Osteocyte (in vitro differentiated cells): ENCODE results near the gene HOXA13. TPM values are rescaled to one million over a fixed set of nuclear protein-coding genes. Genes with fewer than 3 reads are reported as not detected.

ENCODE experiments used
- DNase-seq: peaks from one replicate; pipeline ENCODE4 v3.0.0; 2021; ENCODE audit warnings: mixed read lengths; ENCODE audit not compliant: unreplicated experiment; ENCODE audit errors: extremely low spot score
- H3K27ac Mint-ChIP-seq: one replicate; pipeline ENCODE4 v1.8.0; 2021; ENCODE audit warnings: mild to moderate bottlenecking, mixed read lengths; ENCODE audit not compliant: unreplicated experiment
- H3K27me3 Mint-ChIP-seq: one replicate; pipeline ENCODE4 v1.8.0; 2021; ENCODE audit warnings: mixed read lengths; ENCODE audit not compliant: unreplicated experiment
- H3K36me3 Mint-ChIP-seq: one replicate; pipeline ENCODE4 v1.8.0; 2021; ENCODE audit warnings: mixed read lengths; ENCODE audit not compliant: unreplicated experiment
- H3K4me1 Mint-ChIP-seq: one replicate; pipeline ENCODE4 v1.8.0; 2021; ENCODE audit warnings: mixed read lengths; ENCODE audit not compliant: unreplicated experiment
- H3K4me3 Mint-ChIP-seq: one replicate; pipeline ENCODE4 v1.8.0; 2021; ENCODE audit warnings: mild to moderate bottlenecking, moderate library complexity, mixed read lengths; ENCODE audit not compliant: unreplicated experiment
- H3K9me3 Mint-ChIP-seq: one replicate; pipeline ENCODE4 v1.8.0; 2021; ENCODE audit warnings: mixed read lengths; ENCODE audit not compliant: unreplicated experiment
- total RNA-seq: library from RNA; stranded (reverse); gene quantifications from 2 replicates; pipeline ENCODE4 v1.2.1, GENCODE V29; 2021
- TF ChIP-seq, protein P1 (sequence below): fragments of 200-600 bp; sonication (generic); IDR thresholded peaks from 2 replicates; pipeline ENCODE4 v1.5.0; 2021; ENCODE audit warnings: antibody characterized with exemption, mild to moderate bottlenecking, moderate library complexity

HOXA13 gene
- total RNA-seq, 1 donor from 2014 or later, result not detected

DNA sequence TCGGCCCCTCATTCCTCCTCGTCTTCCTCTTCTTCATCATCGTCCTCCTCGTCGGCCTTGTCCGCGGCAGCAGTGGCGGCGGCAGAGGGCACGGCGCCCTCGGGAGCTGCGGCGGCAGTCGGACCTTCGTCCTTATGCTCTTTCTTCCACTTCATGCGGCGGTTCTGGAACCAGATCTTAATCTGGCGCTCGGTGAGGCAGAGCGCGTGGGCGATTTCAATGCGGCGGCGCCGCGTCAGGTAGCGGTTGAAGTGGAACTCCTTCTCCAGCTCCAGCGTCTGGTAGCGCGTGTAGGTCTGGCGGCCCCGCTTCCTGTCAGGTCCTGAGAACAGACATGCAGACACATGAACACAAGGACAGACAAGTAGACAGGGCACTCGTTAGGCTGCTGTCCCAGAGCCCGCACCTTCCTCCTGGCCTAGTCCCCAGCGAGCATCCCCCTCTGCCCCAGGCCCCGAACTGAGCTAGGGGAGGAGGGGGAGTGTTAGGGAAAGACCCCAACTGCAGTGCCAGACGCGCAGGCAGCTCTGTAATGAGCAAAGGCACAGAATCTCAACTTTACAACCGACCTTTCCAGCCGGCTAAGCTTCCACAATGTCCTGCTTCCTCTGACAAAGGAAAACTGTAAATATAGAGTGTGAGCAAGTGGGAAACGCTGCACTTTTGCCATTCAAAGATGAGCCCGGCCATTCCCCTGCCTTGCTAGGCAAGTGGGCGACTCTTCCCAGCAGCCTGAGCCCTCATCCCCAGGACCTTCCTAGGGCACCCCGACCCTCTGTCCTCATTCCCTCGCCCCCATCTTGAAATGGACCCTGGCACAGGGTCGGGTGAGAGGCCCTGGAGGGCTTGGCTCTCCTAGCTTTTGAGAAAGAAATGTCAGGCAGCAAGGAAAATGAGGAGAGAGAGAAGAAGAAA, 44.7 kb downstream of the HOXA13 start:
- Mint-ChIP-seq H3K4me1 (peaks cover 18% of the 10 kb centered on the region), H3K4me3 (no peak overlapping the region), H3K27me3 (peaks cover 94% of the 10 kb centered on the region), H3K9me3 (peaks cover 7% of the 10 kb centered on the region), H3K27ac (no peak overlapping the region), H3K36me3 (peaks cover 1% of the 10 kb centered on the region)
- TF ChIP-seq, protein P1, sequence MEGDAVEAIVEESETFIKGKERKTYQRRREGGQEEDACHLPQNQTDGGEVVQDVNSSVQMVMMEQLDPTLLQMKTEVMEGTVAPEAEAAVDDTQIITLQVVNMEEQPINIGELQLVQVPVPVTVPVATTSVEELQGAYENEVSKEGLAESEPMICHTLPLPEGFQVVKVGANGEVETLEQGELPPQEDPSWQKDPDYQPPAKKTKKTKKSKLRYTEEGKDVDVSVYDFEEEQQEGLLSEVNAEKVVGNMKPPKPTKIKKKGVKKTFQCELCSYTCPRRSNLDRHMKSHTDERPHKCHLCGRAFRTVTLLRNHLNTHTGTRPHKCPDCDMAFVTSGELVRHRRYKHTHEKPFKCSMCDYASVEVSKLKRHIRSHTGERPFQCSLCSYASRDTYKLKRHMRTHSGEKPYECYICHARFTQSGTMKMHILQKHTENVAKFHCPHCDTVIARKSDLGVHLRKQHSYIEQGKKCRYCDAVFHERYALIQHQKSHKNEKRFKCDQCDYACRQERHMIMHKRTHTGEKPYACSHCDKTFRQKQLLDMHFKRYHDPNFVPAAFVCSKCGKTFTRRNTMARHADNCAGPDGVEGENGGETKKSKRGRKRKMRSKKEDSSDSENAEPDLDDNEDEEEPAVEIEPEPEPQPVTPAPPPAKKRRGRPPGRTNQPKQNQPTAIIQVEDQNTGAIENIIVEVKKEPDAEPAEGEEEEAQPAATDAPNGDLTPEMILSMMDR, result no peak
- no peak for DNase-seq

DNA sequence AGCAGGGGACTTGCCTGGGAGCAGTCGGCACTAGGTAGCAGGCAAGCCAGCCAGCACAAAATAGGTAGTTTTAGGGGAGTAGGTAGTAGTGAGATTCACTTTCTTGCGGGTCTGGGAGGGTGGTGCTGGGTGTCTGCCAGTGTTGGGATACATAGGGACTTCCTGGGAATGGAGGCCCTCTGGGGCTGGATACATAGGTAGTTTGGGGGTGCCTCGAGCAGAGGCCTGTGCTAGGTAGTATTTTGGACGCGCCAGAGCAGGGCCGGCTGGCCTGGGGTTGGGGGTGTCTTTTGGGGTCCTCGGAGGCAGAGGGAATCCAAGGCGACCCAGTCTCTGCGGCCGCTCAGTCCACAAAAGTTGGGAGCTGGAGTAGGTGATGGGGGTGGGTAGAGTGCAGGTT, 45.5 kb downstream of the HOXA13 start:
- Mint-ChIP-seq H3K4me1 (peaks cover 18% of the 10 kb centered on the region), H3K9me3 (peaks cover 7% of the 10 kb centered on the region), H3K4me3 (no peak overlapping the region), H3K36me3 (peaks cover 1% of the 10 kb centered on the region), H3K27ac (no peak overlapping the region), H3K27me3 (peaks cover 93% of the 10 kb centered on the region)
- no peak for DNase-seq
- TF ChIP-seq, protein P1, result no peak

DNA sequence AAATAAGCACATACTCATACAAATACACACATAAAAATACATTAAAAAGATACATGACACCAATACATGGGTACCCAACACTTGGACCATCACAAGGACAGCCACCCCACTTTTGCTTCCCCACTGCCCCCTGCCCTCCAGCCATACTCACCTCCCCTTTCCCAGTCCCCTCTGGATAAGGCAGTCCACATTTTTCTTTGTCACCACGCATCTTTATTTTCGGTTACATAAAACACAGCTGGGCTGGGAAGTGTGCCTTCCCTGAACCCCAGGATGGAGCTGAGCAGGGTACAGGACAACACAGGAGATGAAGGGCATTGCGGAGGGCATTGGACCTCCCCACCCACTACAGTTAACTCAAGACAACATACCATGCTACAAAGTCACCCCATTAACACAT, 46.4 kb downstream of the HOXA13 start:
- Mint-ChIP-seq H3K27ac (no peak overlapping the region), H3K27me3 (peaks cover 90% of the 10 kb centered on the region), H3K4me3 (no peak overlapping the region), H3K9me3 (peaks cover 7% of the 10 kb centered on the region), H3K36me3 (peaks cover 1% of the 10 kb centered on the region), H3K4me1 (peaks cover 18% of the 10 kb centered on the region)
- no peak for DNase-seq
- TF ChIP-seq, protein P1, result no peak

DNA sequence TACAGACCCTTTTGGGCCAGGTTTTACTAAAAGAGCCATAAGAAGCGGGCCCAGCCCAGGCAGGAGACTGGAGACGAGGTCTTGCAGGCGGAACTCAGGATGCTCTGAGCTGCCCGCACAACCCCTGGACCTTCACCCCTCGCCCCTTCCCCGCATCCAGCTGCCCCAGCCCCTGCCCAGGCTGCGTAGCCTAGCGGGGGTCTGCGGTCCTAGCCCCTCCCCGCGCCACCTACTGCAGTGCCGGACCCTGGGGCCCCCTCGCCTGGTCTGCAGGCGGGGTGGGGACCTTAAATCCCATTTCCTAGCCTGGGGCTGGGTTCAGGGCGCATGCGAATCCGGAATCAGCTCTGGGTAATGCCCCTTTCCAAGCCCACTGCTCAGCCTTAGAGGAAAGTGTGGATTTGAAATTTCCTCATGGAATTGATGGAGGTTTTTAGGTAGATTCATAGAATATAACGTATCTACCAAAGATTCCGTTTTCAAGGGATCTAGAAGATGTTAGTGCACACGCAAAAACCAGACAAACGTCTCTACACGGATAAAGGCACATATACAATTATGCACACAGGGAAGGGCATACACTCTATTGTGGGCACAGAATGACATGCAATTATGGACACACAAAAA, 47.0 kb downstream of the HOXA13 start:
- peaks cover 90% of the 10 kb centered on the region for H3K27me3 Mint-ChIP-seq
- H3K9me3 Mint-ChIP-seq, result peaks cover 2% of the 10 kb centered on the region
- no peak overlapping the region for H3K27ac Mint-ChIP-seq
- peaks cover 3% of the 10 kb centered on the region for H3K36me3 Mint-ChIP-seq
- H3K4me1 Mint-ChIP-seq, result peaks cover 18% of the 10 kb centered on the region
- TF ChIP-seq, protein P1, result no peak
- H3K4me3 Mint-ChIP-seq, result no peak overlapping the region
- no peak for DNase-seq
